GM12873 (cell line): ENCODE measurements around the gene TARBP1.

Experiments used
- TF ChIP-seq, protein P1 (sequence below): IDR thresholded peaks from 2 replicates; pipeline ENCODE4 v1.5.1; 2012; ENCODE audit warnings: low read depth, mild to moderate bottlenecking, moderate library complexity, low read length, control low read depth; ENCODE audit not compliant: insufficient read depth; ENCODE audit errors: missing control alignments

Gene TARBP1

DNA sequence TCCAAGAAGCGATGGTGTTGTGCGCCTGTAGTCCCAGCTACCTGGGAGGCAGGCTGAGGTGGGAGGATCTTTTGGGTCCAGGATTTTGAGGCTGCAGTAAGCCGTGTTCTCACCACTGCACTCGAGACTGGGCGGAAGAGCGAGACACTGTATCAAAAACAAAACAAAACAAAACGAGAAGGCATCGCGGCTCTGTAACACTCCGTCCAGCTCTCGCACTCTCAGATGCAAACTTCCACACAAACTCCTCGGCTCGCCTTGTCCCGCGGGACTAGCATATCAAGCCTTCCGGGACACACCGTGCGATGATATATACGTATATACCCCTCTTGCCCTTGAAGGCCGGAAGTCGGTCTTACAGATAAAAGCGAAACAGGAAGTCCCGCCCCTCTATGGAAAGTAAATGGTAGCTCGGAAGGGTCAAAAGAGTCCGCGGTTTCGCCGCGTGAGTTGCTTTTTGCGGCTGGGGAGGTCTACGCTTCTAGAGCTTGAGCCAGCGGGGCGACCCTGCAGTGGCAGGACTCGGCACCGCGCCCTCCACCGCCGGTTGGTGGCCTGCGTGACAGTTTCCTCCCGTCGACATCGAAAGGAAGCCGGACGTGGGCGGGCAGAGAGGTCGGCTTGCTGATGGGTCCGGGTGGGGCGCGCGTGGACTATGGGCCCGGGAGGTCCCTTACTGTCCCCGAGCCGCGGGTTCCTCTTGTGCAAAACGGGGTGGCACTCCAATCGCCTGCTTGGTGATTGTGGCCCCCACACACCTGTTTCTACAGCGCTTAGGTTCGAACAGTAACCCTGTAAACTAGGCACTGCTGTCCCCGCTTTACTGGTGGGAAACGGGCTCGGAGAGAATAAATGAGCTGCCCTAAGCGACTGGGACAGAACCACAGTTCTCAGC lies 105.7 kb downstream of the TARBP1 start, which contains the start of gene COA6:
TSS of gene COA6 (plus strand) at position 393 of the 895 bp plus-strand sequence. CDS start at position 404, 11 bp downstream.
- TF ChIP-seq, protein P1, sequence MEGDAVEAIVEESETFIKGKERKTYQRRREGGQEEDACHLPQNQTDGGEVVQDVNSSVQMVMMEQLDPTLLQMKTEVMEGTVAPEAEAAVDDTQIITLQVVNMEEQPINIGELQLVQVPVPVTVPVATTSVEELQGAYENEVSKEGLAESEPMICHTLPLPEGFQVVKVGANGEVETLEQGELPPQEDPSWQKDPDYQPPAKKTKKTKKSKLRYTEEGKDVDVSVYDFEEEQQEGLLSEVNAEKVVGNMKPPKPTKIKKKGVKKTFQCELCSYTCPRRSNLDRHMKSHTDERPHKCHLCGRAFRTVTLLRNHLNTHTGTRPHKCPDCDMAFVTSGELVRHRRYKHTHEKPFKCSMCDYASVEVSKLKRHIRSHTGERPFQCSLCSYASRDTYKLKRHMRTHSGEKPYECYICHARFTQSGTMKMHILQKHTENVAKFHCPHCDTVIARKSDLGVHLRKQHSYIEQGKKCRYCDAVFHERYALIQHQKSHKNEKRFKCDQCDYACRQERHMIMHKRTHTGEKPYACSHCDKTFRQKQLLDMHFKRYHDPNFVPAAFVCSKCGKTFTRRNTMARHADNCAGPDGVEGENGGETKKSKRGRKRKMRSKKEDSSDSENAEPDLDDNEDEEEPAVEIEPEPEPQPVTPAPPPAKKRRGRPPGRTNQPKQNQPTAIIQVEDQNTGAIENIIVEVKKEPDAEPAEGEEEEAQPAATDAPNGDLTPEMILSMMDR: no peak

DNA sequence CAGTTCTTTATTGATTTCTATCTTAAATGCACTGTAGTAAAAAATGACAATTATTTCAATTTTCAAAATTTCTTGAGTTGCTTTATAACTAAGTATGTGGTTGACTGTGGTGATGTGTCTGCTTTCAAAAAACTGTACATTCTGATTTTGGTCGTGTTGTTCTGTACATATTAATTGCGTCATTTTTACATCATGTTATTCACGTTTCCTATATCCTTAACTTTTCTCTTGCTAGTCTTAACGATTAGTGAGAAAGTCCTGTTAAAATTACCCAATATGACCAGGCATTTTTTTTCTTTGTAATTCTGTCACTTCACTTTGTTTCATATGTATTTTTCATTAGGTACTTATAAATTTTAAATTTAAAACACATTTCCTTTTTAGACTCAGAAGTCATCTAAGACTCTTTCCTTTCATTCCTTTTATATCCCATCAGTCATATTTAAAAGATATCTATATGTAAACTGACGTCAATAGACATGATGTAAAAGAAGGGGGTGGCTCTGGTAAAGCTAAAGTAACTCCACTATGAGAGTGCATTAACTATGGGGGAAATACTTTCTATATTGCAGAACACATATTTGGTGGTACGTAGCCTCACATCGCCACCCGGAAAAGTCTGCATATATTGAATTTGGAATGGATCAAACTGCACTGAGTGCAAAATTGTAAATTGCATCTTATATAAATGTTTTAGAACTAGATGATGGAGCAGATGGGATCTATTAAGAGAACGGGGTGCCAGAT lies 106.8 kb downstream of the TARBP1 start:
- TF ChIP-seq, protein P1: no peak

DNA sequence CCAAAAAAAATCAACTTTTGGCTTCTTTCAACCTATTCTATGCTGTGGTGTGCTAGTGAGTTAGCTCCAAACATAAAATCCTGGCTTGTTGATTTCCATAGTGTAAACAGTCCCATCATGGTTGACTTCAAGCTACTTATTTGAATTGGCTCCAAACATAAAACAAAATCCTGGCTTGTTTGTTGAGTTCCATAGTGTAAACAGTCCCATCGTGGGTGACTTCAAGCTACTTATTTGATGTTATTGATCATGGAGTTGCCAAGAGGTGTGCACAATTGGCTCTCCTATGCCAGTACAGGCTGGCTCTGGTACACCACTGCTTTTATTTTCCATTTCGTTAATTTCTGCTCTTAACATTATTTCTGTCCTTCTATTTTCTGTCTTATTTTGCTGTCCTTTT lies 107.6 kb downstream of the TARBP1 start:
- TF ChIP-seq, protein P1: no peak

DNA sequence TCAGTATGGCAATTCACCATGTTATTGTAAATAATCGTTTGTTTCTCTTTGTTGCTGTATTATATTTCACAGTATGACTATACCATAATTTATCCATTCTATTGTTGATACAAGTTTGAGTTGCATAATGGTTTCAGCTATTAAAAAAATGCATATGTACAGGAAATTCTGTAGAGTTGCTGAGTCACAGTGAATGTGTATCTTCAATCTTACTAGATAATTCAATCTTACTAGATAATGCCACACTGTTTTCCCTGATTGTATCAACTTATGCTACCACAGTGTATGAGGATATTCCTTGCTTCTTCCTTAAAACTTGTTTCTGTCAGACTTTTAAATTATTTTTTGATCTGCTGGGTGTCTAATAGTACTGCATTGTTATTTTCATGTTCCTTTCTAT lies 109.2 kb downstream of the TARBP1 start:
- TF ChIP-seq, protein P1: no peak

DNA sequence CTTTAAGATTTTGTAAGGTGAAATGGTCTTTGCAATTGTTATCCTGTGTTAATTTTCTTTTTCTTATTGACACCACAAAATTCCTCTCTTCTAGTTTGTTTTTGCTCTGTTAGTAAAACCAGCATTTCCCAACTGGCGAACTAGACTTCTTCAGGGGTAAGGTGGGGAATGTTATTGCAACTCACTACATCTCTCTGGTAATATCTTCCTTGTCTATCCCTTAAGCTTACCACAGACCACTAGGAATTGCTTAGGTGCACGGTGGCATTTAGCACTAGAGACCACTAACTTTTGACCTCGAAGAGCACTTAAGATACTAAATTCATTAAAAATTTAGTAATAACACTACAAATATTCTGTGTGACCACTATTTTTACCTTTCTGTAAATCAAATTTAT lies 109.9 kb downstream of the TARBP1 start:
- TF ChIP-seq, protein P1: no peak

DNA sequence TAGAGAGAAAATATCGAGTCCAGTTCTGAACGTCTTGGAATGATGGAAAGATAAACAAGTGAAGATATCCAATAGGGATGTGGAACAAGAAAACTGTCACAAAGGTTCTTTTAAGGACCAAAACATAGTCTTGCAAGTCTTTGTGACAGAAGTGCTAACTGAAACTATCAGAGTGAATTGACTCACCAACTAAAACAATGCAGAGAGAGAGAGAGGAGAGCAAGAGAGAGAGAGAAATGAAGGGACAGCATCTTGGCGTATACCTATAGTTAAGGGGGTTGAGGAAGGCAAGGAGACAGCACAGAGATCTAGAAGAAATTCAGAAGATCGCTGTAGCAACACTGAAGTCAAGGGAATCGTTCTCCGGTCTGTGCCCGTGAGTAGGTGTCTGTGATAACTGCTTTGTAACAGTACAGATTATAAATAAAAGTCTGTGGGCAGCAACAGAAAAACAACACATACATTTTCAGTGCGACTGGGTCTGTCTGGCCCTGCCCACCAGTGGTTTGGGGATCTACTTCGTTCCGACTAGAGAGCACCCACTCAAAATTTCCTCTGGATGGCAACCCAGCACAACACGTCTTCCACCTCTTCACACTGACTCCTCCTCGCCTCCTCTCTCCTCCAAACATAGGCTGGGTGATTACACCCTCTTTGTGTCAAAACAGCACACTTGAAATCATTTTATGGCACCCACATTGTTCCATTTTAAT lies 110.5 kb downstream of the TARBP1 start:
- TF ChIP-seq, protein P1: no peak
